Endometrial microvascular endothelial cells (primary cell): Measurements from ENCODE around the gene VSX2. TPM values are rescaled to one million over a fixed set of nuclear protein-coding genes. Genes with fewer than 3 reads are reported as not detected.

ENCODE experiments used
- in situ Hi-C: cut with HindIII; loops from 2 replicates; pipeline ENCODE4 v1.10.0; 2017; ENCODE audit warnings: low sequenced_read_pairs, low pct_unique_long_range_greater_than_20kb; ENCODE audit errors: inconsistent ontology term
- total RNA-seq: library from RNA; depleted of rRNA; stranded (reverse); fragments of >200 nt; gene quantifications from one replicate; pipeline ENCODE4 v1.2.3, GENCODE V29; 2015; ENCODE audit errors: inconsistent ontology term

VSX2 gene
- not detected for total RNA-seq

- in situ Hi-C loops = no loop called here
Measured at GRCh38 chr14:74238974-74239847, at the start of gene VSX2. TSS of gene VSX2 (plus strand) at chr14:74239449. CDS start at chr14:74239562, 113 bp downstream.

GRCh38 chr14:74190927-74191575 lies 48.2 kb upstream of the VSX2 start:
- in situ Hi-C loops = no loop called here

GRCh38 chr14:74194506-74195274 lies 44.6 kb upstream of the VSX2 start:
- in situ Hi-C loops = no loop called here

GRCh38 chr14:74195623-74196022 lies 43.6 kb upstream of the VSX2 start:
- in situ Hi-C loops = no loop called here

GRCh38 chr14:74198441-74199234 lies 40.6 kb upstream of the VSX2 start:
- in situ Hi-C loops = no loop called here

- in situ Hi-C loops = no loop called here
Measured at GRCh38 chr14:74202113-74202512, 37.1 kb upstream of the VSX2 start.

- in situ Hi-C loops = no loop called here
Measured at GRCh38 chr14:74203639-74204038, 35.6 kb upstream of the VSX2 start.

- in situ Hi-C loops = no loop called here
Measured at GRCh38 chr14:74204491-74204890, 34.8 kb upstream of the VSX2 start.

- in situ Hi-C loops = no loop called here
Measured at GRCh38 chr14:74205882-74206281, 33.4 kb upstream of the VSX2 start.

- in situ Hi-C loops = no loop called here
Measured at GRCh38 chr14:74207943-74208342, 31.3 kb upstream of the VSX2 start.

GRCh38 chr14:74208642-74209041 lies 30.6 kb upstream of the VSX2 start:
- in situ Hi-C loops = no loop called here

GRCh38 chr14:74211945-74212580 lies 27.2 kb upstream of the VSX2 start:
- in situ Hi-C loops = no loop called here

GRCh38 chr14:74213907-74214803 lies 25.1 kb upstream of the VSX2 start:
- in situ Hi-C loops = no loop called here

- in situ Hi-C loops = no loop called here
Measured at GRCh38 chr14:74216671-74217070, 22.6 kb upstream of the VSX2 start.

GRCh38 chr14:74217672-74218448 lies 21.4 kb upstream of the VSX2 start:
- in situ Hi-C loops = no loop called here

GRCh38 chr14:74218462-74218861 lies 20.8 kb upstream of the VSX2 start:
- in situ Hi-C loops = no loop called here
